MCF 10A (cell line): ENCODE results near the gene AKAP17A. TPM values are rescaled to one million over a fixed set of nuclear protein-coding genes. Genes with fewer than 3 reads are reported as not detected.

Source experiments
- BruUV-seq: library from RNA; stranded (reverse); fragments of 400-500 nt; replicated peaks from 2 replicates; lab custom pipeline; 2021; lab: Mats Ljungman, UMichigan
- CTCF ChIA-PET: fragments of 300-600 bp; sonication (Branson Sonifier 250); formaldehyde crosslinking; extraction: SDS; loops from one replicate; lab custom pipeline; 2021; ENCODE audit warnings: antibody characterized with exemption, inconsistent platforms; lab: Yijun Ruan, JAX
- POLR2A ChIA-PET: fragments of 300-600, 350-650 bp; sonication (Branson Sonifier 250); formaldehyde crosslinking; extraction: SDS; loops from one replicate; lab custom pipeline; 2020; ENCODE audit warnings: antibody characterized with exemption, inconsistent platforms; lab: Yijun Ruan, JAX
- DNase-seq: peaks from one replicate; pipeline ENCODE4 v3.0.0-alpha.2; 2018; ENCODE audit not compliant: unreplicated experiment
- H3K27ac Mint-ChIP-seq: one replicate; pipeline ENCODE4 v1.8.0; 2022; ENCODE audit warnings: mild to moderate bottlenecking, low read depth, mixed read lengths; ENCODE audit not compliant: unreplicated experiment
- H3K27me3 Mint-ChIP-seq: one replicate; pipeline ENCODE4 v1.8.0; 2022; ENCODE audit warnings: mixed read lengths; ENCODE audit not compliant: insufficient read depth, unreplicated experiment
- H3K36me3 Mint-ChIP-seq: one replicate; pipeline ENCODE4 v1.8.0; 2022; ENCODE audit warnings: mild to moderate bottlenecking, moderate library complexity, mixed read lengths; ENCODE audit not compliant: insufficient read depth, unreplicated experiment
- H3K4me1 Mint-ChIP-seq: one replicate; pipeline ENCODE4 v1.8.0; 2022; ENCODE audit warnings: mixed read lengths; ENCODE audit not compliant: insufficient read depth, unreplicated experiment
- H3K4me3 Mint-ChIP-seq: one replicate; pipeline ENCODE4 v1.8.0; 2022; ENCODE audit warnings: mild to moderate bottlenecking, moderate library complexity, mixed read lengths; ENCODE audit not compliant: unreplicated experiment
- H3K9me3 Mint-ChIP-seq: one replicate; pipeline ENCODE4 v1.8.0; 2022; ENCODE audit warnings: mixed read lengths; ENCODE audit not compliant: unreplicated experiment
- CTCF ChIP-seq: fragments of 200-600 bp; IDR thresholded peaks from one replicate; pipeline ENCODE4 v1.8.0; 2022; ENCODE audit warnings: antibody characterized with exemption, mild to moderate bottlenecking; ENCODE audit not compliant: unreplicated experiment
- intact Hi-C: fragments of 100-400 bp; cut with micrococcal nuclease; formaldehyde crosslinking; loops from 2 replicates; pipeline ENCODE4 v1.14.1; 2022
- total RNA-seq: library from RNA; stranded (reverse); gene quantifications from 2 replicates; pipeline ENCODE4 v1.2.3, GENCODE V29; 2022

AKAP17A gene
- total RNA-seq, 1 experiment from 2014 or later, result 76.2 TPM

GRCh38 chrX:1591863-1592469 lies 562 bp downstream of the AKAP17A start:
- Mint-ChIP-seq H3K27ac (peak overlapping the region; percentile 93), H3K27me3 (no peaks in the 10 kb centered on the region), H3K4me1 (peaks cover 7% of the 10 kb centered on the region), H3K9me3 (no peaks in the 10 kb centered on the region), H3K4me3 (peak overlapping the region; percentile 86), H3K36me3 (peaks cover 49% of the 10 kb centered on the region)
- CTCF ChIA-PET, result no interaction called here
- intact Hi-C loops, result no loop called here
- POLR2A ChIA-PET, result no interaction called here
- no peak for DNase-seq
- TF ChIP-seq CTCF, result no peak
- no TSS peak for BruUV-seq

GRCh38 chrX:1592470-1593142 lies 1.2 kb downstream of the AKAP17A start:
- H3K9me3 Mint-ChIP-seq, result no peaks in the 10 kb centered on the region
- peaks cover 11% of the 10 kb centered on the region for H3K4me1 Mint-ChIP-seq
- peak overlapping the region; percentile 86 for H3K4me3 Mint-ChIP-seq
- no TSS peak for BruUV-seq
- peak overlapping the region; percentile 93 for H3K27ac Mint-ChIP-seq
- no peaks in the 10 kb centered on the region for H3K27me3 Mint-ChIP-seq
- DNase-seq, result peak; percentile 5
- intact Hi-C loops, result no loop called here
- H3K36me3 Mint-ChIP-seq, result peaks cover 56% of the 10 kb centered on the region
- ChIA-PET CTCF (no interaction called here), POLR2A (no interaction called here)
- no peak for TF ChIP-seq CTCF

- peaks cover 11% of the 10 kb centered on the region for H3K4me1 Mint-ChIP-seq
- peaks cover 65% of the 10 kb centered on the region for H3K36me3 Mint-ChIP-seq
- H3K4me3 Mint-ChIP-seq, result peak overlapping the region; percentile 86
- ChIA-PET POLR2A (no interaction called here), CTCF (no interaction called here)
- H3K9me3 Mint-ChIP-seq, result no peaks in the 10 kb centered on the region
- BruUV-seq, result TSS peak; percentile 38
- no peak for DNase-seq
- H3K27ac Mint-ChIP-seq, result peak overlapping the region; percentile 93
- intact Hi-C loops, result no loop called here
- no peak for TF ChIP-seq CTCF
- H3K27me3 Mint-ChIP-seq, result no peaks in the 10 kb centered on the region
Observed at GRCh38 chrX:1593286-1594271, 2.2 kb downstream of the AKAP17A start.

GRCh38 chrX:1595711-1596060 lies 4.3 kb downstream of the AKAP17A start:
- no peak overlapping the region for H3K4me3 Mint-ChIP-seq

More at GRCh38 chrX:1595711-1596060, 4.3 kb downstream of the AKAP17A start:
- ChIA-PET POLR2A (no interaction called here), CTCF (no interaction called here)
- no peaks in the 10 kb centered on the region for H3K27me3 Mint-ChIP-seq
- peaks cover 11% of the 10 kb centered on the region for H3K4me1 Mint-ChIP-seq
- BruUV-seq, result no TSS peak
- H3K36me3 Mint-ChIP-seq, result peaks cover 85% of the 10 kb centered on the region
- no peak overlapping the region for H3K27ac Mint-ChIP-seq
- TF ChIP-seq CTCF, result no peak
- DNase-seq, result no peak
- H3K9me3 Mint-ChIP-seq, result no peaks in the 10 kb centered on the region
- intact Hi-C loops, result no loop called here
